Mesendoderm (in vitro differentiated cells): ENCODE results near the gene CDIPT.

ENCODE experiments used
- DNase-seq: peaks from one replicate; pipeline ENCODE4 v3.0.0; 2013
- H2AK5ac ChIP-seq: 2 replicates; pipeline ENCODE4 v1.6.1; 2013; ENCODE audit warnings: low read length, inconsistent platforms
- H2BK120ac ChIP-seq: 2 replicates; pipeline ENCODE4 v1.6.1; 2013; ENCODE audit warnings: low read depth, mild to moderate bottlenecking, low read length, moderate library complexity, mixed read lengths
- H2BK15ac ChIP-seq: replicated peaks from 2 replicates; pipeline ENCODE4 v1.6.1; 2013; ENCODE audit warnings: low read depth, mild to moderate bottlenecking, moderate library complexity
- H2BK5ac ChIP-seq: 2 replicates; pipeline ENCODE4 v1.6.1; 2013; ENCODE audit warnings: low read length, inconsistent platforms
- H3K18ac ChIP-seq: 2 replicates; pipeline ENCODE4 v1.6.1; 2013; ENCODE audit warnings: mild to moderate bottlenecking, low read length, mixed read lengths
- H3K23ac ChIP-seq: one replicate; pipeline ENCODE4 v1.6.1; 2013; ENCODE audit warnings: low read length
- H3K27ac ChIP-seq: 2 replicates; pipeline ENCODE4 v1.5.1; 2013; ENCODE audit warnings: low read depth, mild to moderate bottlenecking, inconsistent platforms, low read length, moderate library complexity
- H3K27me3 ChIP-seq: 2 replicates; pipeline ENCODE4 v1.6.1; 2013; ENCODE audit warnings: low read length, control low read depth, mild to moderate bottlenecking, inconsistent platforms; ENCODE audit not compliant: insufficient read depth, poor library complexity
- H3K36me3 ChIP-seq: 2 replicates; pipeline ENCODE4 v1.6.1; 2013; ENCODE audit warnings: low read length, inconsistent platforms; ENCODE audit not compliant: control insufficient read depth, insufficient read depth
- H3K4ac ChIP-seq: one replicate; pipeline ENCODE4 v1.6.1; 2013; ENCODE audit warnings: low read depth, mild to moderate bottlenecking, low read length, moderate library complexity
- H3K4me1 ChIP-seq: 2 replicates; pipeline ENCODE4 v1.6.1; 2013; ENCODE audit warnings: low read depth, low read length, inconsistent platforms; ENCODE audit not compliant: control insufficient read depth
- H3K4me2 ChIP-seq: 2 replicates; pipeline ENCODE4 v1.6.1; 2013; ENCODE audit warnings: low read length
- H3K4me3 ChIP-seq: 2 replicates; pipeline ENCODE4 v1.5.1; 2013; ENCODE audit warnings: mild to moderate bottlenecking, low read length
- H3K56ac ChIP-seq: one replicate; pipeline ENCODE4 v1.6.1; 2013; ENCODE audit warnings: low read length
- H3K79me1 ChIP-seq: 2 replicates; pipeline ENCODE4 v1.6.1; 2013; ENCODE audit warnings: low read length, inconsistent platforms
- H3K79me2 ChIP-seq: 2 replicates; pipeline ENCODE4 v1.6.1; 2013; ENCODE audit warnings: mild to moderate bottlenecking, low read length; ENCODE audit not compliant: control insufficient read depth, insufficient read depth
- H3K9ac ChIP-seq: 2 replicates; pipeline ENCODE4 v1.6.1; 2013; ENCODE audit warnings: low read length, inconsistent platforms
- H4K5ac ChIP-seq: one replicate; pipeline ENCODE4 v1.6.1; 2013; ENCODE audit warnings: low read length
- H4K8ac ChIP-seq: one replicate; pipeline ENCODE4 v1.6.1; 2013; ENCODE audit warnings: low read depth, mild to moderate bottlenecking, control low read depth, low read length, moderate library complexity
- WGBS: extraction: QIAGEN DNeasy Blood & Tissue Kit; methylation state at CpG from one replicate; pipeline ENCODE4 v1.1.7; 2013; ENCODE audit warnings: low lambda C conversion rate, missing lambda C conversion rate; ENCODE audit not compliant: insufficient coverage; ENCODE audit errors: extremely low coverage; 5-methylcytosine and 5-hydroxymethylcytosine counted together

The CDIPT gene

GRCh38 chr16:29824589-29825144, 38.4 kb downstream of the CDIPT start:
- Histone ChIP-seq H3K9ac (no peak overlapping the region), H2AK5ac (no peak overlapping the region), H3K4ac (no peak overlapping the region), H4K8ac (no peak overlapping the region), H3K18ac (no peak overlapping the region), H3K56ac (no peak overlapping the region), H3K79me1 (no peaks in the 10 kb centered on the region), H2BK120ac (no peak overlapping the region), H3K23ac (no peak overlapping the region), H4K5ac (no peak overlapping the region), H3K4me1 (peaks cover 8% of the 10 kb centered on the region), H2BK5ac (no peak overlapping the region), H3K27me3 (no peaks in the 10 kb centered on the region), H3K27ac (no peak overlapping the region), H3K36me3 (no peaks in the 10 kb centered on the region), H3K79me2 (no peaks in the 10 kb centered on the region), H3K4me2 (no peak overlapping the region), H3K4me3 (no peak overlapping the region), H2BK15ac (no peak overlapping the region)
- no CpG with 5 or more reads among the region's 7 CpGs for WGBS
- no peak for DNase-seq

- Histone ChIP-seq H3K4me3 (no peak overlapping the region), H3K4me2 (no peak overlapping the region), H3K27me3 (no peaks in the 10 kb centered on the region), H3K4me1 (peaks cover 8% of the 10 kb centered on the region), H2AK5ac (no peak overlapping the region), H3K56ac (no peak overlapping the region), H4K5ac (no peak overlapping the region), H3K36me3 (peaks cover 2% of the 10 kb centered on the region), H2BK15ac (no peak overlapping the region), H4K8ac (no peak overlapping the region), H3K9ac (no peak overlapping the region), H3K79me2 (peaks cover 9% of the 10 kb centered on the region), H3K23ac (no peak overlapping the region), H2BK5ac (no peak overlapping the region), H3K79me1 (peaks cover 5% of the 10 kb centered on the region), H3K4ac (no peak overlapping the region), H3K27ac (no peak overlapping the region), H2BK120ac (no peak overlapping the region), H3K18ac (no peak overlapping the region)
- DNase-seq: peak; percentile 60
- WGBS: no CpG with 5 or more reads among the region's 7 CpGs
These were observed 41.3 kb downstream of the CDIPT start for GRCh38 chr16:29821643-29822115.

- H3K23ac ChIP-seq: no peak overlapping the region
- peaks cover 8% of the 10 kb centered on the region for H3K4me1 ChIP-seq
- H3K4me3 ChIP-seq: no peak overlapping the region
- peaks cover 11% of the 10 kb centered on the region for H3K79me2 ChIP-seq
- H3K4ac ChIP-seq: no peak overlapping the region
- no peaks in the 10 kb centered on the region for H3K27me3 ChIP-seq
- no peak overlapping the region for H2BK15ac ChIP-seq
- peaks cover 2% of the 10 kb centered on the region for H3K36me3 ChIP-seq
- no peak overlapping the region for H3K18ac ChIP-seq
- H2BK120ac ChIP-seq: no peak overlapping the region
- peaks cover 5% of the 10 kb centered on the region for H3K79me1 ChIP-seq
- no peak for DNase-seq
- WGBS: no CpG with 5 or more reads among the region's 11 CpGs
- no peak overlapping the region for H4K8ac ChIP-seq
- H3K4me2 ChIP-seq: no peak overlapping the region
- H4K5ac ChIP-seq: no peak overlapping the region
- no peak overlapping the region for H3K9ac ChIP-seq
- H3K27ac ChIP-seq: no peak overlapping the region
- no peak overlapping the region for H2BK5ac ChIP-seq
- no peak overlapping the region for H2AK5ac ChIP-seq
- no peak overlapping the region for H3K56ac ChIP-seq
These were observed 42.0 kb downstream of the CDIPT start for GRCh38 chr16:29820730-29821642.

- no peak for DNase-seq
- Histone ChIP-seq H4K5ac (no peak within 1 kb of the TSS), H3K27me3 (no peaks in the 10 kb centered on the region), H3K23ac (no peak within 1 kb of the TSS), H3K56ac (no peak within 1 kb of the TSS), H3K4me2 (no peak within 1 kb of the TSS), H3K79me2 (peaks cover 11% of the 10 kb centered on the region), H2BK120ac (no peak within 1 kb of the TSS), H2BK5ac (no peak within 1 kb of the TSS), H3K9ac (no peak within 1 kb of the TSS), H3K4me3 (no peak within 1 kb of the TSS), H3K4me1 (peaks cover 5% of the 10 kb centered on the region), H3K79me1 (peaks cover 5% of the 10 kb centered on the region), H3K18ac (no peak within 1 kb of the TSS), H3K36me3 (peaks cover 2% of the 10 kb centered on the region), H2BK15ac (no peak within 1 kb of the TSS), H2AK5ac (no peak within 1 kb of the TSS), H3K4ac (no peak within 1 kb of the TSS), H4K8ac (no peak within 1 kb of the TSS), H3K27ac (no peak within 1 kb of the TSS)
- WGBS: no CpG with 5 or more reads among the region's 4 CpGs
These were observed 42.7 kb downstream of the CDIPT start, which contains the start of gene MVP for GRCh38 chr16:29820271-29820701. Gene MVP, plus strand, starts transcription at chr16:29820462. Its CDS starts 10,088 bp downstream, at chr16:29830550.

GRCh38 chr16:29819506-29819905, 43.5 kb downstream of the CDIPT start:
- Histone ChIP-seq H3K4me1 (peaks cover 7% of the 10 kb centered on the region), H3K9ac (no peak overlapping the region), H3K23ac (no peak overlapping the region), H4K8ac (no peak overlapping the region), H4K5ac (no peak overlapping the region), H3K56ac (no peak overlapping the region), H3K27ac (no peak overlapping the region), H3K4me3 (no peak overlapping the region), H2AK5ac (no peak overlapping the region), H3K36me3 (peaks cover 2% of the 10 kb centered on the region), H3K79me2 (peaks cover 11% of the 10 kb centered on the region), H3K4ac (no peak overlapping the region), H2BK5ac (no peak overlapping the region), H2BK120ac (no peak overlapping the region), H3K4me2 (no peak overlapping the region), H3K18ac (no peak overlapping the region), H2BK15ac (no peak overlapping the region), H3K27me3 (no peaks in the 10 kb centered on the region), H3K79me1 (peaks cover 5% of the 10 kb centered on the region)
- WGBS: no CpG with 5 or more reads among the region's 15 CpGs
- DNase-seq: peak; percentile 32
